ENCODE measurements around the gene COX7A2. TPM values are rescaled to one million over a fixed set of nuclear protein-coding genes. Genes with fewer than 3 reads are reported as not detected.
A peak's percentile ranks its signal among the peaks of the same experiment; 100 is the strongest.

The COX7A2 gene
- total and polyA plus RNA-seq, 2 of the 13 experiments (the other 11 are each of a cell fraction or from before 2014, with no cell fraction given) = 407 to 556 TPM

- TF ChIP-seq ZGPAT (CRISPR knock-in tag; IDR thresholded peaks at IDR 0.05) (0 out of 2 replicates have a peak, but pooled peaks have one; percentile 11), GFI1 (CRISPR knock-in tag; IDR thresholded peaks at IDR 0.05; ENCODE audit: borderline replicate concordance) (0 out of 2 replicates have a peak, but pooled peaks have one; percentile 33), ZMYM4 (CRISPR knock-in tag; IDR thresholded peaks at IDR 0.05) (0 out of 2 replicates have a peak, but pooled peaks have one; percentile 1), ZNF777 (CRISPR knock-in tag; IDR thresholded peaks at IDR 0.05) (no peak), ZNF17 (CRISPR knock-in tag; IDR thresholded peaks at IDR 0.05) (no peak), NFYB (CRISPR knock-in tag; IDR thresholded peaks at IDR 0.05) (peak; percentile 6; the same call in 1 of the 2 replicates), HOXA5 (CRISPR knock-in tag; IDR thresholded peaks at IDR 0.05) (peak; percentile 15; the same call in 1 of the 2 replicates), PRDM4 (CRISPR knock-in tag; IDR thresholded peaks at IDR 0.05; ENCODE audit: borderline replicate concordance) (no peak), ZNF136 (CRISPR knock-in tag; IDR thresholded peaks at IDR 0.05; ENCODE audit: low read depth) (peak; percentile 46; the same call in 1 of the 2 replicates), ZNF275 (CRISPR knock-in tag; IDR thresholded peaks at IDR 0.05; ENCODE audit: borderline replicate concordance) (0 out of 2 replicates have a peak, but pooled peaks have one; percentile 2), DRAP1 (CRISPR knock-in tag; IDR thresholded peaks at IDR 0.05) (no peak), DR1 (CRISPR knock-in tag; IDR thresholded peaks at IDR 0.05) (no peak), PHF5A (CRISPR knock-in tag; IDR thresholded peaks at IDR 0.05; ENCODE audit: low read depth, unreplicated experiment) (peak; percentile 2), HBP1 (CRISPR knock-in tag; IDR thresholded peaks at IDR 0.05; ENCODE audit: low read depth) (peak; percentile 8; the same call in 1 of the 2 replicates), USF2 (IDR thresholded peaks at IDR 0.05; ENCODE audit: low read depth, low read length) (no peak), USF2 (CRISPR knock-in tag; IDR thresholded peaks at IDR 0.05; ENCODE audit: borderline replicate concordance) (peak; percentile 32; the same call in 1 of the 2 replicates)
These were observed 523 bp upstream of the COX7A2 start (continued) for GRCh38 chr6:75244063-75244584.

Measured in HepG2 (cell line).